HG03354 (cell line): ENCODE results near the gene FGD3.

ENCODE experiments used
- ATAC-seq: cut with Tn5 transposase; IDR thresholded peaks from one replicate; pipeline ENCODE4 v1.9.1; 2021; ENCODE audit warnings: mild to moderate bottlenecking; ENCODE audit not compliant: unreplicated experiment, poor library complexity, severe bottlenecking

The FGD3 gene

DNA sequence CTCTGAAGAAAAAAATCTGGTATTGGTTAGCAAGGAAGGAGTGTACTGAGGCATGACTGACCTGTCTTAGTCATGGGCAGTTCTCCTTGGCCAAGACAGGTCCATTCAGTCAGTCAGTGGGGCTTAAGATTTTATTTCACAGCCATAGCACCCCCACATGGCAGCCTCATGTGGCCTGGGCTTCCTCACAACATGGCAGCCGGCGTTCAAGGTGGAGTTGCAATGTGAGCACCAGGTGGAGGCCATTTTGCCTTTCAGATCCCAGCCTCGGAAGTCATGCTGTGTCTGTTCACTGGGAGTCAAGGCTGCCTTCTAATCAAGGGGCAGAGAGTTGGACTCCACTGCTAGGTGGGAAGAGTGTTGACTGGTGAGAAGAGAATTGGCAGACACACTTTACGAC, 138.4 kb downstream of the FGD3 start:
- no peak for ATAC-seq
